Peyer's patch (tissue), 4 donors: ENCODE results near the gene ZNF521.

Source experiments
- POLR2A ChIP-seq, 2 donors: fragments of 450-650 bp; IDR thresholded peaks; one replicate each; pipeline ENCODE4 v1.5.1; 2017; ENCODE audit warnings: antibody characterized with exemption in 2 of 2, mild to moderate bottlenecking in 2 of 2, moderate library complexity in 2 of 2
- TF ChIP-seq, protein P1 (sequence below), 6 experiments: fragments of 450-650 bp in 4 of 6; fragments of 200-600 bp in 2 of 6; sonication (generic) in 1 of 6; IDR thresholded peaks; one replicate each; pipeline ENCODE4 v1.5.1; 2017 to 2019; ENCODE audit warnings: antibody characterized with exemption in 6 of 6, mild to moderate bottlenecking in 3 of 6, moderate library complexity in 1 of 6

DNA sequence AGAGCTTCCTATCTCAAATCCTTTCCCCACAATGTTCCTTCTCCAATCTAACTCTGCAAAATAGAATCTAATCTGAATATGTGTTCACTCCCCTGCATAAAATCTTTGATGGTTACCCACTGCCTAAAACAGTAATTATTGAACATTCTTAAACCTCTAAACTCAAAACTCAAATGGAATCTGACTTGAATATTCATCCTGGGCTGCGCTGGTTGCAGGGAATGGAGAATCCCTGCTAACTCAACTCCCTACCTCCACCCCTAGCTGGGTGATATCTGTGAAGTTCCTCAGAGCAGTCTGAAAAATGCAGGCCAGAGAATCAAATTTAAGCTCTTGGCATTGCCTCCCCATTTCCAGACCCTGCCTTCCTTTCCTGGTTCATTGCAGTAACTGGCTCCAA lies 44.8 kb downstream of the ZNF521 start:
- TF ChIP-seq, protein P1, sequence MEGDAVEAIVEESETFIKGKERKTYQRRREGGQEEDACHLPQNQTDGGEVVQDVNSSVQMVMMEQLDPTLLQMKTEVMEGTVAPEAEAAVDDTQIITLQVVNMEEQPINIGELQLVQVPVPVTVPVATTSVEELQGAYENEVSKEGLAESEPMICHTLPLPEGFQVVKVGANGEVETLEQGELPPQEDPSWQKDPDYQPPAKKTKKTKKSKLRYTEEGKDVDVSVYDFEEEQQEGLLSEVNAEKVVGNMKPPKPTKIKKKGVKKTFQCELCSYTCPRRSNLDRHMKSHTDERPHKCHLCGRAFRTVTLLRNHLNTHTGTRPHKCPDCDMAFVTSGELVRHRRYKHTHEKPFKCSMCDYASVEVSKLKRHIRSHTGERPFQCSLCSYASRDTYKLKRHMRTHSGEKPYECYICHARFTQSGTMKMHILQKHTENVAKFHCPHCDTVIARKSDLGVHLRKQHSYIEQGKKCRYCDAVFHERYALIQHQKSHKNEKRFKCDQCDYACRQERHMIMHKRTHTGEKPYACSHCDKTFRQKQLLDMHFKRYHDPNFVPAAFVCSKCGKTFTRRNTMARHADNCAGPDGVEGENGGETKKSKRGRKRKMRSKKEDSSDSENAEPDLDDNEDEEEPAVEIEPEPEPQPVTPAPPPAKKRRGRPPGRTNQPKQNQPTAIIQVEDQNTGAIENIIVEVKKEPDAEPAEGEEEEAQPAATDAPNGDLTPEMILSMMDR (IDR thresholded peaks at IDR 0.05), result no peak
- no peak for TF ChIP-seq POLR2A (IDR thresholded peaks at IDR 0.05)
